NCI-H345 (cell line): ENCODE measurements around the gene SV2C.
"Not testable (repeated sequence)": the region's sequence is repeated elsewhere in the genome, so short reads cannot be mapped to it uniquely, and the experiment has no call there.

Experiments used
- DNase-seq: peaks from one replicate; lab custom pipeline; 2025; lab: John Stamatoyannopoulos, UW

SV2C gene

GRCh38 chr5:76202182-76202581, 119.0 kb downstream of the SV2C start:
- DNase-seq, result no peak

GRCh38 chr5:76204191-76204590, 121.0 kb downstream of the SV2C start:
- no peak for DNase-seq

GRCh38 chr5:76204713-76205112, 121.5 kb downstream of the SV2C start:
- DNase-seq, result no peak

- no peak for DNase-seq
Observed at GRCh38 chr5:76207120-76207519, 123.9 kb downstream of the SV2C start.

- DNase-seq, result no peak
Observed at GRCh38 chr5:76209297-76209696, 126.1 kb downstream of the SV2C start.

GRCh38 chr5:76210946-76211345, 127.8 kb downstream of the SV2C start:
- DNase-seq, result no peak

- DNase-seq, result no peak
Observed at GRCh38 chr5:76213858-76214257, 130.7 kb downstream of the SV2C start.

GRCh38 chr5:76216748-76217147, 133.6 kb downstream of the SV2C start:
- DNase-seq, result no peak

- DNase-seq, result no peak
Observed at GRCh38 chr5:76219636-76220035, 136.5 kb downstream of the SV2C start.

- no peak for DNase-seq
Observed at GRCh38 chr5:76221311-76221710, 138.1 kb downstream of the SV2C start.

- DNase-seq, result no peak
Observed at GRCh38 chr5:76222318-76222717, 139.1 kb downstream of the SV2C start.

- no peak for DNase-seq
Observed at GRCh38 chr5:76223696-76224095, 140.5 kb downstream of the SV2C start.

GRCh38 chr5:76224898-76225297, 141.7 kb downstream of the SV2C start:
- DNase-seq, result no peak

- no peak for DNase-seq
Observed at GRCh38 chr5:76225336-76225735, 142.2 kb downstream of the SV2C start.

GRCh38 chr5:76229900-76230299, 146.7 kb downstream of the SV2C start:
- DNase-seq, result no peak

- DNase-seq, result no peak
Observed at GRCh38 chr5:76230711-76231285, 147.6 kb downstream of the SV2C start.

GRCh38 chr5:76234665-76235064, 151.5 kb downstream of the SV2C start:
- DNase-seq, result no peak

GRCh38 chr5:76236684-76237083, 153.5 kb downstream of the SV2C start:
- no peak for DNase-seq

GRCh38 chr5:76240336-76240735, 157.2 kb downstream of the SV2C start:
- DNase-seq, result no peak

GRCh38 chr5:76242155-76242554, 159.0 kb downstream of the SV2C start:
- not testable (repeated sequence) for DNase-seq

- no peak for DNase-seq
Observed at GRCh38 chr5:76245590-76245989, 162.4 kb downstream of the SV2C start.

- no peak for DNase-seq
Observed at GRCh38 chr5:76249621-76250020, 166.4 kb downstream of the SV2C start.

GRCh38 chr5:76250463-76250862, 167.3 kb downstream of the SV2C start:
- DNase-seq, result no peak

GRCh38 chr5:76251656-76252055, 168.5 kb downstream of the SV2C start:
- DNase-seq, result no peak

GRCh38 chr5:76252437-76252836, 169.3 kb downstream of the SV2C start:
- no peak for DNase-seq
